Glomerular visceral epithelial cell (primary cell): Measurements from ENCODE around the gene ACTN1.
"Not testable (repeated sequence)": the region's sequence is repeated elsewhere in the genome, so short reads cannot be mapped to it uniquely, and the experiment has no call there.

Source experiments
- DNase-seq: peaks from one replicate; pipeline ENCODE4 v3.0.0-alpha.2; 2016; ENCODE audit errors: extremely low spot score

Gene ACTN1

DNA sequence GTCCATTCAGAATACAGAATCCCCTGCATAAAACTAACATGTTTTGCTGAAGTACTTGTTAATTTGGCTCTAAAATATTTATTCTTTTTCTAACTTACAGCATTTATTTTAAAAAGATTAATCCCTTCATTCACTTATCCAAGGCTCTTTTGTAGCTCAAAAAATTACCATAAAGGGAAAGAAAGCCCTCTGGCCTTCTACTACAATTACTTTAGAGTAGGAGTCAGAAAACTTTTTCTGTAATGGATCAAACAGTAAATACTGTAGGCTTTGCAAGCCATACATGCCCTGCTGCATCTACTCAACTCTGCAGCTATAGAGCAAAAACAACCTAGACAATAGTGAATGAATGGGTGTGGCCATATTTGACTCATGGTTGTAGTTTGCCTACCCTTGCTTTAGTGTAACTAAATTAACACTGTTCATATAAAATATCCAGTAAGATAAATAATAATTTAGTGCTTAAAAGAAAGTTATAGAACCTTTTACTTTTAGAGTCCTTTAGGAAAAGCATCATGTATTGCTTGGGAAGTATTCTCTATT, 112.0 kb downstream of the ACTN1 start:
- DNase-seq = no peak

- DNase-seq = no peak
These were observed 113.6 kb downstream of the ACTN1 start for GRCh38 chr14:68865542-68865941.

GRCh38 chr14:68864361-68864750, 114.7 kb downstream of the ACTN1 start:
- DNase-seq = no peak

GRCh38 chr14:68863610-68864360, 115.3 kb downstream of the ACTN1 start:
- DNase-seq = no peak

GRCh38 chr14:68862954-68863594, 116.0 kb downstream of the ACTN1 start:
- DNase-seq = peak; percentile 85

- no peak for DNase-seq
These were observed 118.3 kb downstream of the ACTN1 start for GRCh38 chr14:68860771-68861170.

DNA sequence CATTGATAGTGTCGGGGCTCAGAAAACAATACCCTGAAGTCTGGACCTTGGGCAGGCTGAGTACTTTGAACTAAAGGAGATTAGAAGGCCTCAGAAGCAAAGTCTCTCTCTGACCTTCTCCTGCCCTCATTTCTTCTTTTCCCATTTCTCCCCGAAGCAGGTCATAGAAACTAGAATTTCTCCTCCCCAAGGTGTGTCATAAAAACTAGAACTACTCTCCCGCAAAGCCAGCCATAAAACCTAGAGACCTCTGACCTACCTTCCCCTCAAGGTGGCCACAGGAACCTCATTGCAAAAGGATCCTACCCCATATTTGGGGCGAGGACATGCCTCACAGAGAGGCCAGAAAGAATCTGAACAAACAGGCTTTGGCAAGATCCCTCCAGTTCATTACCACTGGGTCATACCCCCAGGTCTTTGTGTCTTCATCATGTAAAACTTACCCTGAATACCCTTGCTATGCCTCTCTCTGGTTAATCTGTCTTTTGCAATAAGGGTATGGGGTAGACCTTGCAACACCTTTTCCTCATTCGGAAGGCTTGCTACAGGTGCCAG, 121.5 kb downstream of the ACTN1 start:
- no peak for DNase-seq

GRCh38 chr14:68856572-68856971, 122.5 kb downstream of the ACTN1 start:
- DNase-seq = no peak

DNA sequence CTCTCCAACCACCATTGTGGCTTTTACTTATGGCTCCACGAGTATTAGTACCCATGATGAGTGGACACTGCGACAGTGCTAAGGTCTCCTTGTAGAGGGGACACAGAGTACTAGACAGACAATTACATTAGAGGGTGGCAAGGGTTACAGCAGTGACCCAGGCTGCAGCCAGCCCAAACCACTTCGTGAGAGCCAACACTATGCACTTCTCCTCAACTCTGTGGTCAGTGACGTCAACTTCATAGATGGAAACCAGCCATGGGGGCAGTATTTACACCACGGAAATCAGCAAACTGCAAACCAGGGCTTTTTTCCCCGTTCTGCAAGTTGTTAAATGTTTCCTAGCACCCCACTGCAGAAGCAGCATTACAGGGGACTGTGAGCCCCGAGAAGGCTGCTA, 124.7 kb downstream of the ACTN1 start:
- no peak for DNase-seq

GRCh38 chr14:68853749-68854148, 125.4 kb downstream of the ACTN1 start:
- no peak for DNase-seq

DNA sequence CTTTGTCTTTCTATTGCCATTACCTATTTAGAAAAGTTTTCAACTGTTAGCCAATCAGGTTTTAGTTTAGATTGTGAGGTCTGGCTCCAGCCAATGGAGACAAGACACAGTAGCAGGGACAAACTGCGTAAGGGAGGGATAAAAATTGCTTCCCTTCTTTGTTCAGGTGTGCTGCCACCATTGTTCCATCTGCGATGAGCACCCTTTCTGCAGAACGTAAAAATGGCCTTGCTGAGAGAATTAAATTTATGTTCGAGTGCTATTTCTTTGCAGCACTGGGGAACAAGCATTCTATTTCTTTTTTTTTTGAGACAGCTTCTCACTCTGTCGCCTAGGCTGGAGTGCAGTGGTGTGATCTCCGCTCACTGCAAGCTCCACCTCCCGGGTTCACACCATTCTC, 126.6 kb downstream of the ACTN1 start:
- not testable (repeated sequence) for DNase-seq

- no peak for DNase-seq
These were observed 128.0 kb downstream of the ACTN1 start for GRCh38 chr14:68851078-68851477.

DNA sequence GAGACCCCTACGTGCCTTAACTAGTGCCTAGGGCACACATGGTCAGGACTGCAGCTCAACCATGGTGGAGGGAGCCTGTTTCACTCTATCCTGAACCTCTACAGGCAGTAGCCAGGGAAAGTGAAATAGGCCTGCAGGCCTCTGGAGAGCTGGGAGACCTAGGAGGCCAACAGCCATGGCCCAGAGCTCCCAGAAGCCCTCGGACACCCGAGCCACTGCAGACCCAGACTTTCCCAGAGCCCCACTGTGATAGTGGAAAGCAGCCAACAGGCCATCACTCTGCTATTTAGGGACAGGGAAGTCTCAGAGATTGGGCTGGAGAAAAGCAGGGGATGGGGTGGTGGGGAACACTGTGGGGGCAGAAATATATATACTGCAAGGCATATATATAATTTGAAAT, 129.7 kb downstream of the ACTN1 start:
- DNase-seq = no peak

DNA sequence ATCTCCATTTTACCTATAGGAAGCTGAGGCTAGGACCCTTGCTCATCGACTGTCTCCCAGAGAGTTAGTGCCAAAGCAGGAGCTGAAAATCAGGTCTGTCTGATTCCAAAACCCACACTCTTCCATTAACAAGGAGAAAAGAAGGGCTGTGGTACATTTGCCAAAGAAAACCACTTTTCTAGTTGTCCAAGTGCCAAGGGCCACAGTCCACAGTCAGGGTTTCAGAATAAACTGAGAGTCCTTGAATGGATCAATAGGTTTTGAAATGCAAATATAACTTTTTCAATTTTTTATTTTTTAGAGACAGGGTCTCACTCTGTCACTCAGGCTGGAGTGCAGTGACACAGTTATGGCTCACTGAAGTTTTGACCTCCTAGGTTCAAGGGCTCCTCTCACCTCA, 130.8 kb downstream of the ACTN1 start:
- no peak for DNase-seq

DNA sequence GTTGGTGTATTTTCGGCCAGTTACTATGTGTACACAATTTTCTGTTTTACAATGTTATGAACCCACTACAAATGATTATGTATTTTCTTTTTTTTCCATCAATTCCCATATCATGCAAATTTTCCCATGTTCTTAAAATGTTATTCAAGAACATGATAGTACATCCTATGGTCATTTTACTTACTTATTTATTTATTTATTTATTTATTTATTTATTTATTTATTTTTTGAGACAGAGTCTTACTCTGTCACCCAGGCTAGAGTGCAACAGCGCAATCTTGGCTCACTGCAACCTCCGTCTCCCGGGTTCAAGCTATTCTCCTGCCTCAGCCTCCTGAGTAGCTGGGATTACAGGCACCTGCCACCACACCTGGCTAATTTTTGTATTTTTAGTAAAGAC, 131.5 kb downstream of the ACTN1 start:
- DNase-seq = not testable (repeated sequence)

- DNase-seq = peak; percentile 82
These were observed 132.6 kb downstream of the ACTN1 start for GRCh38 chr14:68846466-68846865.

- DNase-seq = no peak
These were observed 134.9 kb downstream of the ACTN1 start for GRCh38 chr14:68844210-68844545.

GRCh38 chr14:68843471-68844209, 135.5 kb downstream of the ACTN1 start:
- peak; percentile 78 for DNase-seq

DNA sequence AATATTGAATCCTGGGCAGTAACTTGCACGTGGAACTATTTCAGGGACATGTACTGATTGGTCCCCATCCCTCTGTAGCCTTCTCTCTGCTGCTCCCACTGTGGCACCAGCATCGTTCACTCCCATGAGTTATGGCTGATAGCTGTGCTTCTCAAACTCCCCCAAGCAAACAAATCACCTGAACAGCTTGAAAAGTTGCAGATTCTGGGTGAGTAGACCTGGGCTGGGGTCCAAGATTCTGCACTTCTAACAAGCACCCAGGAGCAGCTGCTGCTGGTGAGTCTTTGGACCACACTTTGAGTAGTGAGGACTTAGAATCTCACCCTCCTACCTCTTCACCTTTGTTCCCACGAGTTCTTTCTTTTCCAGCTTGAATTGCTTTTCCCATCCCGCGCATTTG, 136.8 kb downstream of the ACTN1 start:
- no peak for DNase-seq

DNA sequence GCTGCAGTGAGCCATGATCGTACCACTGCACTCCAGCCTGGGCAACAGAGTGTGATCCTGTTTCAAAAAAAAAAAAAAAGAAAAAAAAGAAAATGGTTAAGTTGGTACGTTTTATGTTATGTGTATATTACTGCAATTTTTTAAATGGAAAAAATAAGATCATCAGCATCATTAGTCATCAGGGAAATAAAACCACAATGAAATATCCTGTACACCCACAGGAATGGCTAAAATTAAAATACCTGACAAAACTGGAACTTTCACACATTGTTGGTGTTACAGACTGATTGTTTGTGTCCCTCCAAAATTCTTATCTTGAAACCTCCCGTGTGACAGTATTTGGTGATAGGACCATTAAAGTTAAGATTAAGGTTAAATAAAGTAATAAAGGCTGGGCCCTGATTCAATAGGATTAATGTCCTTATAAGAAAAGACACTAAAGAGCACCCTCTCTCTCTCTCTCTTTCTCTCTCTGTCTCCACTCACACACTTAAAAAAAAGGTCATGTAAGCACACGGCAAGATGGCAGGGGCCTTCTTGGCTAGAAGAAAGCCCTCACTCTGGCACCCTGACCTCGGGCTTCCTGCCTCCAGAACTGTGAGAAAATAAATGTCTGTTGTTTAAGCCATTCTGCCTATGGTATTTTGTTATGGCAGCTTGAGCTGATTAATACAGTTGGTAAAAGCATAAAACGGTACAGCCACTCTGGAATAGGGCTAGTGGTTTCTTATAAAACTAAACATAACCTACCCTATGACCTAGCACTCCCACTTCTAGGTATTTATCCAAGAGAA, 137.9 kb downstream of the ACTN1 start:
- no peak for DNase-seq

GRCh38 chr14:68840454-68840853, 138.6 kb downstream of the ACTN1 start:
- DNase-seq = no peak

- DNase-seq = no peak
These were observed 143.0 kb downstream of the ACTN1 start for GRCh38 chr14:68836082-68836481.
